ENCODE measurements around the gene XPO1.
"Not testable (repeated sequence)": the region's sequence is repeated elsewhere in the genome, so short reads cannot be mapped to it uniquely, and the experiment has no call there.

Gene XPO1

GRCh38 chr2:61463769-61464475 lies 74.2 kb downstream of the XPO1 start:
- DNase-seq: no peak

GRCh38 chr2:61461404-61461803 lies 76.8 kb downstream of the XPO1 start:
- no peak for DNase-seq

GRCh38 chr2:61460163-61460562 lies 78.0 kb downstream of the XPO1 start:
- DNase-seq: no peak

DNA sequence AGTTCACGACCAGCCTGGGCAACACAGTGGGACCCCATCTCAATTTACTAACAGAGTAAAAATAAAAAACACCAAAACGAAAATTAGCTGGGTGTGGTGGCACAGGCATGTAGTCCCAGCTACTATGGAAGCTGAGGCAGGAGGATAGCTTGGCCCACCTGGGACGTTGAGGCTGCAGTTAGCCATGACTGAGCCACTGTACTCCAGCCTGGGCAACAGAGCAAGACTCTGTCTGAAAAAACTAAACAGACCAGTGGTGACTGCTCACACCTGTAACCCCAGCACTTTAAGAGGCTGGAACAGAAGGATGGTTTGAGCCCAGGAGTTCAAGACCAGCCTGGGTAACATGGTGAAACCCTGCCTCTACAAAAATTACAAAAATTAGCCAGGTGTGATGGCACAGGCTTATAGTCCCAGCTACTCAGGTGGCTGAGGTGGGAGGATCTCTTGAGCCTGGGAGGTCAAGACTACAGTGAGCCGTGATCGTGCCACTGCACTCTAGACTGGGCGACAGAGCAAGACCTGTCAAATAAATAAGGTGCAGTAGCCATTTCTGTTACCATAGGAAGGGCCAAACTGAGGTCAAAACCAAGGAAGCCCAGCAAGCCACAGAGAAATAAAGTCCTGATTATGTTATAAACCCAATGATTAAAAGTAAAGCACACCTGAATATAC lies 81.3 kb downstream of the XPO1 start:
- DNase-seq: no peak

GRCh38 chr2:61456070-61456745 lies 81.9 kb downstream of the XPO1 start:
- no peak for DNase-seq

DNA sequence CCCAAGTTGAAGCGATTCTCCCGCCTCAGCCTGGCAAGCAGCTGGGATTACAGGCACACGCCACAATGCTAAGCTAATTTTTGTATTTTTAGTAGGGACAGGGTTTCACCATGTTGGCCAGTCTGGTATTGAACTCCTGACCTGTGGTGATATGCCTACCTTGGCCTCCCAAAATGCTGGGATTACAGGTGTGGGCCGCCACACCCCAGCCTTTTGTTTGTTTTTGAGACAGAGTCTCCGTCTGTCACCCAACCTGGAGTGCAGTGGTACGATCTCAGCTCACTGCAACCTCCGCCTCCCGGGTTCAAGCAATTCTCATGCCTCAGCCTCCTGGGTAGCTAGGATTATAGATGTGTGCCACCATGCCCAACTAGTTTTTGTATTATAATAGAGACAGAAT lies 83.2 kb downstream of the XPO1 start:
- not testable (repeated sequence) for DNase-seq

- no peak for DNase-seq
Observed at GRCh38 chr2:61454383-61454782, 83.8 kb downstream of the XPO1 start.

- no peak for DNase-seq
Observed at GRCh38 chr2:61452392-61452791, 85.8 kb downstream of the XPO1 start.

- DNase-seq: no peak
Observed at GRCh38 chr2:61451178-61451577, 87.0 kb downstream of the XPO1 start.

DNA sequence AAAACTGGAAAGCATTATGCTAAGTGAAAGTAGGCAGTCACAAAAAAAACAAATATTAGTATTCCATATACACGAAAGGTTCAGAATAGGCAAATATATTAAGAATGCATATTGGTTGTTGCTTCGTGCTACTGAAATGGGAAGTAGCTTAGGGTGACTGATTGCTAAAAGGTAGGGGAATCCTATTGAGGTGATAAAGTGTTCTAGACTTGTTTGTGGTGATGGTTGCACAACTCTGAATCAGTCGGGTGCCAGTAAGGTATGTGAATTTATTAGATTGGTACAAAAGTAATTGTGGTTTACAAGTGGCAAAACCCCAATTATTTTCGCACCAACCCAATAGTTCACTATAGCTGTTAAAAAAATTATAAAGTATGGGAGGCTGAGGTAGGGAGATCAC lies 88.0 kb downstream of the XPO1 start:
- no peak for DNase-seq

- no peak for DNase-seq
Observed at GRCh38 chr2:61448229-61448628, 89.9 kb downstream of the XPO1 start.

- DNase-seq: not testable (repeated sequence)
Observed at GRCh38 chr2:61446971-61447370, 91.2 kb downstream of the XPO1 start.

GRCh38 chr2:61443342-61444041 lies 94.7 kb downstream of the XPO1 start:
- DNase-seq: no peak

DNA sequence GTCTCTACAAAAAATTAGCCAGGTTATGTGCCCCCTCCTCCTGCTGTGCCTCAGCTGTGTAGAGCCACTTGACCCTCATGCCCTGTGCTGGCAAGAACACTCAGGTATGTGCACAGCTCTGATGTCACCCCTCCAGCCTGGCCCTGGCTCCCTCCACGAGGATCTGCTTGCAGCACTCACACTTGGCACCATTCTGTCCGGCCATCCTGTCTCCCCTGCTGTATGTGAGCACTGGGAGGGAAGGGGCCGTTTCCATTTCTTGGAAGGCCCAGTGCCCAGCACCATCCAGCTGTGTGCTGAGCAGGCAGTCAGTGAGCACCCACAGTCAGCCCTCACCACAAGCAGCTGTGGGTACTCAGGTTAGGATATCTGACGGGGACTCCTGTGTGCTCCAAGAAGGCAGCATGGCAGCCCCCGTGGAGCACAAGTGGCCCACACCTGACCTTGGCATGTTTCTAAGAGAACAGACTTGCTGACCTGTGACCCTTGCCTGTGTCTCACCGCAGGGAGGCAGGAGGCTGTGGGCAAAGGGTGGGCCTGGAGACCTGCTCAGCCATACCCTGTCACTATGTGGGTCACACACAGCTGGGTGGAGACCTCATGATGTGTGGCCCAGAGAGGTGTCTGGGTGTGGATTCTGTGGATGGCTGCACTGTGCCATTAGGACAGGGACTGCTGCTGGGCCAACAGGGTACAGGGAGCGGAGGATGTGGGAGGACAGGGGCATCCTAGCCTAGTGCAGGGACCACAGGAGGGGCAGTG lies 98.7 kb downstream of the XPO1 start:
- no peak for DNase-seq

DNA sequence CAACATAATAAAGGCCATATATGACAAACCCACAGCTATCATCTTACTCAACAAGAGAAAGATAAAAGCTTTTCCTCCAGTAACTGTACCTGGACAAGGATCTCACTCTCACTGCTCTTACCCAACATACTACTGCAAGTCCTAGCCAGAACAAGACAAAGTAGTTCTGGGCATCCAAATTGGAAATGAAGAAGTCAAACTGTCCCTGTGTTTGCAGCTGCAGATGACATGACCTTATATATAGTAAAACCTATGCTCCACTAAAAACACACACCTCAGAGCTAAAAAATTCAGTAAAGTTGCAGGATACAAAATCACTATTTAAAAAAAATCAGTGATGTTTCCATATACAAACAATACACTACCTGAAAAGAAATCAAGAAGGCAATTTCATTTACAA lies 99.5 kb downstream of the XPO1 start:
- DNase-seq: no peak

DNA sequence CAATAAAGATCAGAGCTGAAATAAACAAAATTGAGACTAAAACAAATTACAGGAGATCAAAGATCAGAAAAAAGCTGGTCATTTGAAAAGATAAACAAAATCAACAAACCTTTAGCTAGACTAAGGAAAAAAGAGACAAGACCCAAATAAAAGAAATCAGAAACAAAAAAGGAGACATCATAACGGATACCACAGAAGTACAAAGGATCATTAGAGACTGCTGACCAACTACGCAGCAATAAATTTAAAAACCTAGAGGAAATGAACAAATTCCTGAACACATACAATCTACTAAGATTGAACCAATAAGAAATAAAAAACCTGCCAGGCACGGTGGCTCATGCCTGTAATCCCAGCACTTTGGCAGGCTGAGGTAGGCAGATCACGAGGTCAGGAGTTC lies 101.0 kb downstream of the XPO1 start:
- DNase-seq: no peak

- DNase-seq: no peak
Observed at GRCh38 chr2:61436092-61436491, 102.1 kb downstream of the XPO1 start.

DNA sequence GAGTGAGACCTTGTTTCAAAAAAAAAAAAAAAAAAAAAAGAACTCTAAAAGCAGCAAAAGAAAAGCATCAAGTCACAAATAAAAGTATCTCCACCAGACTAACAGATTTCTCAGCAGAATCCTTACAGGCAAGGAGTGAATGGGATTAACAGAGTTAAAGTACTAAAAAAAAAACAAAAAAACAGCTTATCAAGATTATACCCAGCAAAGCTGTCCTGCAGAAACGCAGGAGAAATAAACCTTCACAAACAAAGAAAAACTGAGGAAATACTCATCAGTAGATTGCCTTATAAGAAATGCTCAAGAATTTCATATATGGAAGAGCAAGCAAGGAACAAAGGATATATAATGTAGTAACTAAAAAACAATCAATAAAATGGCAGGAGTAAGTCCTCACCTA lies 102.9 kb downstream of the XPO1 start:
- no peak for DNase-seq

DNA sequence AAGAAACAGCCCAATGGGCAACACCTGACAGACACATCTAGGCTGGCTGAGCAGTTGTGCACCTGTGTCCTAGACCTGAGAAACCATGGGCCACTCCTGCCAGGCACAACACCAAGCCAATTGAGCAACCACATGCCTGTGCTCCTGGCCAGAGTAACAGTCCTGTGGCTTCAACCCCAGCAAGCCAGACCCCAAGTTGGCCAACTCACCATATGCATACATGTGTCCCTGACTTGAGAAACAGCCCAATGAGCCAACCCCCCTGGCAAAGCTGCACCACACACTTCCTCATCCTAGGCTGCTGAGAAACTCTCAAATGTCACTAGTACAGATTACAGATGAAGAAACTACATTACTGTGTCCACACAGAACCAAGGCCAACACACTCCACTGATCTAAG lies 103.8 kb downstream of the XPO1 start:
- DNase-seq: no peak

DNA sequence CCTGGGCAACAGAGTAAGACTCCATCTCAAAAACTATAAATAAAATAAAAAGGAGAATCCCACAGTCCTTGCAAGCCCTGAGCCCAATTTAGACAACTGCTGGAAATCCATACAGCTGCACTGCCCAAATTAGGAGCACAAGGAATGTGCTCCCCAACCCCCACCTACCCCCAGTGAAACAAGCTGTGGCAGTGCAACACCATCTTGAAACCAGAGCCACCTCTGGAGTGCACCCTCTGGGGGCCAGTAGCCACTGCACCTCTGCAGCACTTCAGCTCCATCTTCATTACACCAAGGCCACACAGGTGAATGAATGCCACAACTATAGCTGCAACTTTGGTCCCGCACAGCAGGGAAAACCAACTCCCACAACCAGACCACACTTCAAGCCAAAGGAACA lies 104.5 kb downstream of the XPO1 start:
- DNase-seq: no peak

GRCh38 chr2:61432990-61433389 lies 105.2 kb downstream of the XPO1 start:
- DNase-seq: no peak

- no peak for DNase-seq
Observed at GRCh38 chr2:61431345-61431744, 106.8 kb downstream of the XPO1 start.

Data from NCI-H1092 (cell line).